GM19035 (cell line): ENCODE data around the gene CNTNAP2.

ENCODE experiments used
- ATAC-seq: cut with Tn5 transposase; IDR thresholded peaks from one replicate; pipeline ENCODE4 v1.9.1; 2021; ENCODE audit not compliant: unreplicated experiment

The CNTNAP2 gene

GRCh38 chr7:146285418-146285817 is 168.8 kb downstream of the CNTNAP2 start:
- ATAC-seq = no peak

GRCh38 chr7:146290746-146291145 is 174.1 kb downstream of the CNTNAP2 start:
- no peak for ATAC-seq

- no peak for ATAC-seq
These were observed 175.3 kb downstream of the CNTNAP2 start for GRCh38 chr7:146291900-146292299.

GRCh38 chr7:146296028-146296427 is 179.4 kb downstream of the CNTNAP2 start:
- no peak for ATAC-seq

GRCh38 chr7:146314962-146315361 is 198.4 kb downstream of the CNTNAP2 start:
- no peak for ATAC-seq

GRCh38 chr7:146319629-146320028 is 203.0 kb downstream of the CNTNAP2 start:
- ATAC-seq = no peak

GRCh38 chr7:146321301-146321700 is 204.7 kb downstream of the CNTNAP2 start:
- no peak for ATAC-seq

GRCh38 chr7:146331369-146331768 is 214.8 kb downstream of the CNTNAP2 start:
- ATAC-seq = no peak

- ATAC-seq = no peak
These were observed 228.7 kb downstream of the CNTNAP2 start for GRCh38 chr7:146345251-146345650.

GRCh38 chr7:146346096-146346495 is 229.5 kb downstream of the CNTNAP2 start:
- no peak for ATAC-seq

GRCh38 chr7:146355216-146355615 is 238.6 kb downstream of the CNTNAP2 start:
- ATAC-seq = no peak

- no peak for ATAC-seq
These were observed 242.6 kb downstream of the CNTNAP2 start for GRCh38 chr7:146359176-146359575.

GRCh38 chr7:146366938-146367337 is 250.3 kb downstream of the CNTNAP2 start:
- no peak for ATAC-seq

- ATAC-seq = no peak
These were observed 253.6 kb downstream of the CNTNAP2 start for GRCh38 chr7:146370171-146370570.

- ATAC-seq = no peak
These were observed 258.6 kb downstream of the CNTNAP2 start for GRCh38 chr7:146375170-146375569.

- no peak for ATAC-seq
These were observed 261.6 kb downstream of the CNTNAP2 start for GRCh38 chr7:146378196-146378595.

GRCh38 chr7:146387140-146387539 is 270.5 kb downstream of the CNTNAP2 start:
- ATAC-seq = no peak

- no peak for ATAC-seq
These were observed 272.3 kb downstream of the CNTNAP2 start for GRCh38 chr7:146388928-146389327.

GRCh38 chr7:146393346-146393745 is 276.7 kb downstream of the CNTNAP2 start:
- ATAC-seq = no peak

GRCh38 chr7:146397141-146397540 is 280.5 kb downstream of the CNTNAP2 start:
- ATAC-seq = no peak

GRCh38 chr7:146401939-146402338 is 285.3 kb downstream of the CNTNAP2 start:
- ATAC-seq = no peak

- ATAC-seq = no peak
These were observed 289.1 kb downstream of the CNTNAP2 start for GRCh38 chr7:146405737-146406136.

- no peak for ATAC-seq
These were observed 295.4 kb downstream of the CNTNAP2 start for GRCh38 chr7:146411975-146412374.

GRCh38 chr7:146412781-146413180 is 296.2 kb downstream of the CNTNAP2 start:
- ATAC-seq = no peak
